ENCODE measurements around the gene DET1.
"Not testable (repeated sequence)": the region's sequence is repeated elsewhere in the genome, so short reads cannot be mapped to it uniquely, and the experiment has no call there.

The DET1 gene

GRCh38 chr15:88540350-88540749 is 6.1 kb downstream of the DET1 start:
- DNase-seq (ENCODE audit: low read depth) = not testable (repeated sequence)

- DNase-seq (ENCODE audit: low read depth) = no peak
These were observed 7.0 kb downstream of the DET1 start for GRCh38 chr15:88539441-88539840.

GRCh38 chr15:88538972-88539371 is 7.5 kb downstream of the DET1 start:
- no peak for DNase-seq (ENCODE audit: low read depth)

- no peak for DNase-seq (ENCODE audit: low read depth)
These were observed 8.7 kb downstream of the DET1 start for GRCh38 chr15:88537591-88538317.

- no peak for DNase-seq (ENCODE audit: low read depth)
These were observed 10.7 kb downstream of the DET1 start for GRCh38 chr15:88535607-88536313.

- no peak for DNase-seq (ENCODE audit: low read depth)
These were observed 11.4 kb downstream of the DET1 start for GRCh38 chr15:88535100-88535499.

- DNase-seq (ENCODE audit: low read depth) = no peak
These were observed 13.1 kb downstream of the DET1 start for GRCh38 chr15:88533376-88533775.

GRCh38 chr15:88529021-88529630 is 17.4 kb downstream of the DET1 start:
- no peak for DNase-seq (ENCODE audit: low read depth)

GRCh38 chr15:88526247-88526879 is 20.1 kb downstream of the DET1 start:
- DNase-seq (ENCODE audit: low read depth) = no peak

GRCh38 chr15:88525418-88525817 is 21.1 kb downstream of the DET1 start:
- DNase-seq (ENCODE audit: low read depth) = no peak

GRCh38 chr15:88524094-88524493 is 22.4 kb downstream of the DET1 start:
- not testable (repeated sequence) for DNase-seq (ENCODE audit: low read depth)

- DNase-seq (ENCODE audit: low read depth) = no peak
These were observed 27.6 kb downstream of the DET1 start for GRCh38 chr15:88518903-88519302.

GRCh38 chr15:88513195-88513594 is 33.3 kb downstream of the DET1 start:
- no peak for DNase-seq (ENCODE audit: low read depth)

- DNase-seq (ENCODE audit: low read depth) = no peak
These were observed 33.9 kb downstream of the DET1 start for GRCh38 chr15:88512601-88513000.

- DNase-seq (ENCODE audit: low read depth) = no peak
These were observed 34.4 kb downstream of the DET1 start for GRCh38 chr15:88512078-88512477.

GRCh38 chr15:88511161-88511560 is 35.3 kb downstream of the DET1 start:
- DNase-seq (ENCODE audit: low read depth) = no peak

- no peak for DNase-seq (ENCODE audit: low read depth)
These were observed 36.5 kb downstream of the DET1 start for GRCh38 chr15:88509964-88510363.

GRCh38 chr15:88509321-88509720 is 37.2 kb downstream of the DET1 start:
- DNase-seq (ENCODE audit: low read depth) = no peak

- no peak for DNase-seq (ENCODE audit: low read depth)
These were observed 39.9 kb downstream of the DET1 start for GRCh38 chr15:88506628-88507027.

- no peak for DNase-seq (ENCODE audit: low read depth)
These were observed 40.8 kb downstream of the DET1 start for GRCh38 chr15:88505721-88506120.

- no peak for DNase-seq (ENCODE audit: low read depth)
These were observed 42.0 kb downstream of the DET1 start for GRCh38 chr15:88504445-88504844.

- no peak for DNase-seq (ENCODE audit: low read depth)
These were observed 47.5 kb downstream of the DET1 start for GRCh38 chr15:88498996-88499395.

All from CMK (cell line).